Amygdala (tissue), 56 donors: ENCODE measurements around the gene PYGM.

Experiments used
- DNase-seq, 56 donors: peaks; one replicate each; lab custom pipeline; 2025; lab: John Stamatoyannopoulos, UW

Gene PYGM

GRCh38 chr11:64722141-64723065, 37.4 kb downstream of the PYGM start:
- no peak for DNase-seq

- no peak for DNase-seq
Observed at GRCh38 chr11:64721359-64721699, 38.4 kb downstream of the PYGM start.

DNA sequence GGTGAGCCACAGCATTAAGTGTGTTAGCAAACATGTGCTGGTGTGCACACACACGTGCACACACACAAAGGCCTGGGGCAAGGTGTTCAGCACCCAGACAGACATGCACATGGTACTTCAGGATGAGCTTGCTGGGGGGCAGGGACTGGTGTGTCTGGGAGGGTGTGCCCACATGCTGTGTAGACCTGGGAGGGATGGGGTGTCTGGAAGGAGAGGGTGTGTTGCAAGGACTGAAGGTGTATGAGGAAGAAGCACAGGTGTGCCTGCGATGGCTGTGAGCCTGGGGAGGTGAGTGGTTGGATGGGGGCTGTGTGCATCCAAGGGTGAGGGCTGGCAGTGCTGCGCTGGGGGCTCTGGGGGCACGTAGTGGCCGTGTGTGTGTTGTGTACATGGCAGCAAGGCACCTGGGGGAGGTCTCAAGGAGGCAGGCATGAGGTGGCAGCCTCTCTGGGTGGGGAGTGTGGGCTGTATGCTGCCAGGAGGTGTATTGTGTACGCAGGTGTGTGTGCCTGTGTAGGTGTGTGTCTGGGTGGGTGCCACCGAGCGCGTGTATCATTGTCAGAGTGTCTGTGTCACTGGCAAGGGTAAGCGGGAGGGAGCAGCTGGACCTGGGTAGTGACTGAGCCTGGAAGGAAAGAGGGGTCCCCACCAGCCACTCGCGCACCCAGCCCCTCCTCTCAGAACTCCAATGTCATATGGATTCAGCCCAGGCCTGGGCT, 39.0 kb downstream of the PYGM start:
- no peak for DNase-seq

DNA sequence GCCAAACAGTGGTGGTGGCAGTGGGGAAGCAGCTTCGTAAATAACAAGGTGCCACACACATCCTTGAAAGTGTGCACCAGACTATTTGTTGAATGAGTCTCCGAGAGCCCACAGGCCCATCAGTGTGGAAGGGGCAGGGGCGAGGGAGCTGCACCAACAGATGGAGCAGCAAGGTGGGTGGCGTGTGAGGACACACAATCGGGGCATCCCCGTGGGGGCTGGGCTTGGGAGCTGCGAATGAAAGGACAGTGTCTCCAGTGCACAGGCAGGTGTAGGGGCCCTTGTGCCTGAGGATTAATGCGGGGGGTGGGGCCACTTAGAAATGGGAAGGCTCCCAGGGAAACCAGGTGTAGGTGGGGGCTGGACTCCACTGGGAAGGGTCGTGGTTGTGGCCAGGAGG, 39.6 kb downstream of the PYGM start:
- DNase-seq = no peak

GRCh38 chr11:64719406-64719805, 40.4 kb downstream of the PYGM start:
- DNase-seq = no peak

GRCh38 chr11:64718780-64719124, 41.0 kb downstream of the PYGM start:
- no peak for DNase-seq

GRCh38 chr11:64718084-64718779, 41.5 kb downstream of the PYGM start:
- peak in 1 of 56 donors; percentile 21 for DNase-seq

DNA sequence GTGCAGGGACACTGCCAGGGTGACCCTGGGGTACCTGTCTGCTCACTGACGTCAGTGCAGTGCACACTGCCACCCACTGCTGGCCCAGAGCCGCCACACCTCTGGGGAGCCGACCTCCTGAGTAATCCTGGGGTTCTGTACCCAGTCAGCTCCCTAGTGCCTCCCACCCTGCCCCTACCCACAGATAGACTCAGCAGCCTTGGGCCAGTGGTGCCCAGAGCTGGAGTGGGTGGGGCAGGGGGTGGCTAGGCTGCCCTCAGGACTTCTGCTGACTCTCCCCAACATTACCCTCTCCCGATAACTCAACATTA, 42.6 kb downstream of the PYGM start:
- no peak for DNase-seq

DNA sequence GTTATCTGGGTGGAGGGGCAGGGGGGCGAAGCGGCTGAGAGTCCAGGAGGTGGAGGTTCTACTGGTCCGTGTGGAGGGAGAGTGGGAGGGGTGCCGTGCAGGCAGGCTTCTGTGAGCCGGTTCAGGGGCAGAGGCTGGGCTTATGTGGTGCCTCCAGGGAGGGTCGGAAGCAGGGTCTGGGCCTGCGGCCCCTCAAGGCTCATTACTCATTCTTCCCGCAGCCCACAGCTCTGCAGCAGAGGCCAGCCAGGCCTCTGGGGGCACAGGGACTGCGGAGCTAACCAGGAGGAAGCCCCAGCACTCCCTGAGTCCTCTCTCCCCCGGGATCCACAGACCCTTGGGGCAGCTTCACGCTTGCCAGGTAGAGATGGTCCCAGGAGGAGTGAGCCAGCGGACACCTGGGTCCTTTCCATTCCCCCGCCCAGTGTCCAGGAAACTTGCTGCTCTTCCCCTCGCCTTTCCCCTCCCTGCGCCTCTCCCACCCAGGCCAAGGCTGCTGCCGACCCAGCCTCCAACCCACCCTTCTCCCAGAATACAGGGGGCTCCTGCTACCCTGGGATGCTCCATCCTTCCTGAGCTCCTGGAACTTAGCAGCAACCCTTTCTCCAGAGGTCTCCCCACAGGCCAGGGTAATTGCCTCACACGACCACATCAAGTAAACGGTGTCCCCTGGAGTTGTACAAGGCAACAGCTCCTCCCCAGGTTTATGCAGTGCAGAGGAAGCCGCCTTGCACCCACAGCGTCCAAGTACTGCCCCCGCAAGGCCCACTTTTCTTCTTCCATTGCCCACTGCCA, 43.1 kb downstream of the PYGM start:
- no peak for DNase-seq

DNA sequence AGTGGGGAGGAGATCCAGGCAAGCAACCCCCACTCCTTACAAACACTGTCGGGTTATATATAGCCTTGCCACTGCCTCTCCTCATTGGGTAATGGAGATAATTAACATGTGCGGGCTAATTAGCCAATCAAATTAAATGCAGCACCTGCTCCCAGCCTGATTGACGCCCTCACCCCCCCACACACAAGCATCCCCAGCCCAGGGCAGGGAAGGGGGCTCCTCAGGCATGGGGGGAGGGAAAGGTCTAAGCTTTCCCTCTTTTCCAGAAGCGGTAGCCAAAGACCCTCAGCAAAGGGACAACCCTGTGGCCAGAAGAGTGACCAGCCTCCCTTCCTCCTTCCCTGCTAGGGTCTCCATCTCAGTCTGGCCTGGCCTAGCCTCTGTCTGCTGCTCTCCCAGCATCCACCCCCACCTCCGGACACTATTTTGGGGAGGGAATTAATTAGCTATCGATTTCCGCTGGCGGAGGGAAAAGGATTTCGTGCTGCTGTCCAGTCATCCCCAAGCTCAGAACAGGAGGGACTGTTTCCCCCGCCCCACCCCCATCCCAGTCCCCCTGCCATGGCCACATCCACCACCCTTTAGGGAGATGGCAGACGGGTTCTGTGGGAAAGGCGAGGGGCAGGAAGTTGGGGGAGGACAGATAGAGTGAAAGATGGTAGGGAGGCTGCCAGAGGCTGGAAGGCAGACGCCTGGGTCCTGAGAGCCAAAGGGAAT, 43.9 kb downstream of the PYGM start:
- no peak for DNase-seq

GRCh38 chr11:64715110-64715509, 44.7 kb downstream of the PYGM start:
- DNase-seq = no peak

DNA sequence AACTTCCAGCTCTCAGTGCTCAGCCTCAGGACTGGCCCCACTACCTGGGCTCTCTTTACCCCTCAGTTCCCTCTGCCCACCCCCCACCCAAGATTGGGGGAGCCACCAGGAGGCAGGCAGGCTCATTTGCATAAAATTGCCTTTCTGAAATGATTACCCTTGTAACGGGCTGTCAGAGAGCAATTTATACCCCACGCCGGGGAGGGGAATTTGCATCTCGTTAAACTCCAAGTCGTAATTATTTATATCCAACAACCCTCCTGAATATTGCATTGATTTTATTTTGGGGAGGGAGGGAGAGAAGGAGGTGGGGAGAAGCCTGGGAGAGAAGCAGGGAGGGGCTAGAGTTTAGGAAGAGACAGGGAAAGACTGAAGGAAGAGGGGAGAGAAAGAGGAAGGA, 45.1 kb downstream of the PYGM start:
- DNase-seq = no peak

DNA sequence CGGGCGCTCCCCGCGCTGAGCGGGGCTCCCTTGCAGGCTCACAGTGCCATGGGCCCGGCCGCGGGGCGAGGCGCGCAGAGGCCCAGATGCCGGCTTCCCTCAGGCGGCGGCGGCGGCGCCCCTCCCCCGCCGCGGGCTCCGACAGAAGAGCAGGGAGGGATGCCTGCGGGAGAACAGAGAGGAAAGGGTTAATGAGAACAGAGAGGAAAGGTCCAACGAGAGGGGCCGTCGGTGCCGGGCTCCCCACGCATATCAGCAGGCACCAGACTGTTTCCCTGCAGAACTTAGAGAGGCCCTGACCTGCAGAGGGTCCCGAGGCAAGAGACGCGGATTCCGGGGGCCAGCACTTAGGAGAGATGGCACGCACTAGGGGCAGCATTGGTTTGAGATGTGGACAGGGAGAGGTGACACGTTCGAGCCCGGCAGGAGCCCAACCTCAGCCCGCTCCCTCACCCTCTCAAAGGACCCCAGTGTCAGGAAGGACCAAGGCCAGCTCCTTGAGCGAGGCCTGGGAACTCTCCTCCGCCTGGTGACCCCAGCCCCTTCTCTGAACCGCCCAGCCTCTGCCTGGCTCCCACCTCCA, 45.9 kb downstream of the PYGM start:
- no peak for DNase-seq

GRCh38 chr11:64713016-64713707, 46.6 kb downstream of the PYGM start:
- DNase-seq = no peak

DNA sequence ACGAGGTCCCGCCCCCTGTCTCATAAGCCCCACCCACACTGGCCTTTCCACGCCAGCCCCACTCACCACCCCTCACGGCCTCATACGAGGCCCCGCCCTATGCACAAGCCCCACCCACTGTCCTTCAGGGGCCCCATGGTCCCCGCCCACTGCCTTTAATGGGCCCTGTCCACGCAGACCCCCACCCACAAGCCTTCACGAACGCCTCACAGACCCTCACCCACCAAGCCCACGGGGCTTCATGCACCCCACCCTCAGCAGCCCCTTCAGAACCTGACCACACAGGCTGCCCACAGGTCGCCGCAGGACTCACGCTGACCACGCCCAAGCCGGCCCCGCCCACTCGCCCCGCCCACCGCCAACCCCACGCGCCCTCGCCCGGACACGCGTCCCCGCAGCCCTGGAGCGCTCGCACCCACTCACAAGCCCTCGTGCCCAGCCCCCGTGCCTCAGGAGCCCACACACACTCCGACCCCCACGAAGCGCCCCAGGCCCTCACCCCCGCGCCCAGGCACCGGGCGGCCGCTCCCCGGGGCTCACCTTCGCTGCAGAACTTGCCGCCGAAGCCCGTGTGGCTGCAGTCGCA, 47.3 kb downstream of the PYGM start:
- DNase-seq = peak in 1 of 56 donors; percentile 53

DNA sequence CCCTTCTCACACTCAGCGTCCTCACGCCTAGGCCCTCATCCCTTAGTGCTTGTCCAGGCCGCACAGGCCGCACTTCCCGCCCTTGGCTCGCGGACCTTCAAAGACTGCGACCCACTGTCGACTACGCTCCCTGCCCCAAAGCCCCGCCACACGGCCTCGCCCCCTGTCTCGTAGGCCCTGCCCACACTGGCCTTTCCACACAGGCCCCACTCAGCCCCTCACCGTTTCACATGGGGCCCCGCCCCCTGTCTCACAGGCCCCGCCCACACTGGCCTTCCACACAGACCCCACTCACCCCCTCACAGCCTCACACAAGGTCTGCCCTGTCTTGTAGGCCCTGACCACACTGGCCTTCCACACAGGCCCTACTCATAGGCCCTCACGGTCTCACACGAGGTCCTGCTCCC, 47.8 kb downstream of the PYGM start:
- no peak for DNase-seq

DNA sequence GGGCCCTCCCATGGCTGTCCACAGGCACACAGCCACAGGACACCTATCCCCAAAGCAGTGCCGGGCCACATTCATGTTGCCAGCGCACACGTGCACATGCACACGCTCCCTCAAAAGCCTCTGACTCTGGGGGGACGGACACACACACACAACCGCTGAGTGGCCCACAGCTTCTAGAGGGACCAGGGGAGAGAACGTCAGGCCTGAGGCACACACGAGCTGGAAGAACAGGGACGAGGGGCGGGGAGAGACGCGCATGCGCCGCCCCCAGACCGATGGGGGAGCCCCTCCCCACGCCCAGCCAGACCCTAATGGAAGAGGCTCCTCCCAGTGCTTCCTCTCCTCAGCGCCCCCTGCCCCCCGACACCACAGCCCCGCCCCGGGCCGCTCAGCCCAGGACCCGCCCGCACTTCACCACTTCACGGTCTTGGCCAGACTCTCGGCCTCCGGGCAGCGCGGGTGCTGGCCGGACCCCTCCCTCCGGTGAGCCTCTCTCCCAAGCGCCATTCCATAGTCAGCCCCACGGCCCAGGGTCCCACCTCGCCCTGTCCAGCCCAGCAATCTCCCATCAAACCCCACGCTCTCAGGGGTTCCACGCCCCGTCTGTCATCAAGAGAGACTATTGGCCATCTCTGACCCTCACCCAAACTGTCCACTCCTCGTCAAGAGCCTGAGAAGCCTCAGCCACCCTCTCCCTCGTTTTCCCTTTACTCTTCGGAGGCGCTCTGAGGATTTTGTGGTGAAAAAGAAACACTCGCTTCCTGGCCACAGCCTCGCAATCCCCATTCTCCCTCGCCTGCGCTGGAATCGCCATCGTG, 48.4 kb downstream of the PYGM start:
- no peak for DNase-seq
